Sigmoid colon (tissue), 7 donors: ENCODE data around the gene MMP12. TPM values are rescaled to one million over a fixed set of nuclear protein-coding genes. Genes with fewer than 3 reads are reported as not detected.

Experiments used
- DNase-seq: peaks from one replicate; pipeline ENCODE4 v3.0.0-alpha.2; 2019
- H3K27ac ChIP-seq, 4 donors: fragments of 200-600 bp; sonication (generic); one replicate each; pipeline ENCODE4 v1.5.1; 2016 to 2019; ENCODE audit warnings: mild to moderate bottlenecking in 1 of 4
- H3K27me3 ChIP-seq, 3 donors: fragments of 200-600 bp; sonication (generic); one replicate each; pipeline ENCODE4 v1.5.1; 2019; ENCODE audit warnings: mild to moderate bottlenecking in 1 of 3
- H3K36me3 ChIP-seq, 4 donors: fragments of 200-600 bp; sonication (generic); one replicate each; pipeline ENCODE4 v1.5.1; 2016 to 2019
- H3K4me1 ChIP-seq, 4 donors: fragments of 200-600 bp; sonication (generic); one replicate each; pipeline ENCODE4 v1.5.1; 2017 to 2019
- H3K4me3 ChIP-seq, 4 donors: fragments of 200-600 bp; sonication (generic); one replicate each; pipeline ENCODE4 v1.5.1; 2017 to 2019; ENCODE audit warnings: mild to moderate bottlenecking in 2 of 4, moderate library complexity in 1 of 4
- H3K9me3 ChIP-seq, 4 donors: fragments of 200-600 bp in 3 of 4; sonication (generic) in 3 of 4; one replicate each; pipeline versions ENCODE4 v1.5.1 to v1.6.1; 2013 to 2019
- CTCF ChIP-seq, 4 experiments: fragments of 450-650 bp in 3 of 4; fragments of 200-600 bp in 1 of 4; IDR thresholded peaks; one replicate each; pipeline ENCODE4 v1.5.1; 2016 to 2019; ENCODE audit warnings: antibody characterized with exemption in 4 of 4, mild to moderate bottlenecking in 3 of 4, moderate library complexity in 2 of 4
- EP300 ChIP-seq, 4 donors: sonication (generic); formaldehyde crosslinking; IDR thresholded peaks; one replicate each; pipeline ENCODE4 v1.6.1; 2017; ENCODE audit warnings: antibody characterized with exemption in 4 of 4
- POLR2A ChIP-seq, 2 donors: fragments of 450-650 bp; IDR thresholded peaks; one replicate each; pipeline ENCODE4 v1.6.1; 2016; ENCODE audit warnings: antibody characterized with exemption in 2 of 2, mild to moderate bottlenecking in 2 of 2, moderate library complexity in 2 of 2
- POLR2AphosphoS5 ChIP-seq, 4 donors: sonication (generic); formaldehyde crosslinking; IDR thresholded peaks; one replicate each; pipeline ENCODE4 v1.6.1; 2017; ENCODE audit warnings: antibody characterized with exemption in 4 of 4
- WGBS, 2 donors: extraction: QIAGEN DNeasy Blood & Tissue Kit; methylation state at CpG; one replicate each; pipeline ENCODE4 v1.1.7; 2013; 5-methylcytosine and 5-hydroxymethylcytosine counted together
- intact Hi-C: fragments of 100-400 bp; cut with DNase I; formaldehyde crosslinking; loops from one replicate; pipeline ENCODE4 v1.15.1; 2023
- polyA plus RNA-seq, 3 donors: library from polyadenylated mRNA; stranded (reverse); fragments of 200-250 nt; gene quantifications; one replicate each; pipeline ENCODE4 v1.2.3, GENCODE V29; 2013
- total RNA-seq, 4 donors: library from RNA; depleted of rRNA; stranded (reverse); fragments of >200 nt; gene quantifications; one replicate each; pipeline ENCODE4 v1.1.0, GENCODE V29; 2016
- donor health status: healthy with polysubstance abuse.
- donor health status: Bipolar disorder and iron deficiency.
- donor health status: healthy.

MMP12 gene
- total and polyA plus RNA-seq, 7 donors, result 1.8 to 209 (median 17.0) TPM; not detected in 3

- Histone ChIP-seq H3K27me3 (no peaks in the 10 kb centered on the region), H3K9me3 (no peaks in the 10 kb centered on the region), H3K27ac (no peak overlapping the region), H3K4me3 (no peak overlapping the region), H3K4me1 (peaks cover 0 to 17% (median 6%) of the 10 kb centered on the region in 4 donors), H3K36me3 (no peaks in the 10 kb centered on the region)
- intact Hi-C loops, result no loop called here
- TF ChIP-seq POLR2AphosphoS5 (IDR thresholded peaks at IDR 0.05) (no peak), POLR2A (IDR thresholded peaks at IDR 0.05) (no peak), EP300 (IDR thresholded peaks at IDR 0.05) (no peak), CTCF (IDR thresholded peaks at IDR 0.05) (no peak)
- no peak for DNase-seq
- WGBS, 2 donors, result 64 to 69% methylated on average over 3 of the region's 3 CpGs
Measured at GRCh38 chr11:102846292-102846691, 28.5 kb downstream of the MMP12 start.

- H3K36me3 ChIP-seq, result no peaks in the 10 kb centered on the region
- no peaks in the 10 kb centered on the region for H3K9me3 ChIP-seq
- no peak within 1 kb of the TSS for H3K27ac ChIP-seq
- TF ChIP-seq POLR2AphosphoS5 (IDR thresholded peaks at IDR 0.05), result no peak
- no peak for TF ChIP-seq CTCF (IDR thresholded peaks at IDR 0.05)
- TF ChIP-seq POLR2A (IDR thresholded peaks at IDR 0.05), result no peak
- TF ChIP-seq EP300 (IDR thresholded peaks at IDR 0.05), result no peak
- no peak for DNase-seq
- H3K27me3 ChIP-seq, result no peaks in the 10 kb centered on the region
- H3K4me3 ChIP-seq, result no peak within 1 kb of the TSS
- 76 to 89% methylated on average over 4 of the region's 4 CpGs for WGBS, 2 donors
- intact Hi-C loops, result no loop called here
- no peaks in the 10 kb centered on the region for H3K4me1 ChIP-seq
Measured at GRCh38 chr11:102843489-102843888, 31.3 kb downstream of the MMP12 start, which contains the start of gene MMP3. MMP3 (minus strand) TSS chr11:102843609; CDS start chr11:102843546, 63 bp downstream.

- Histone ChIP-seq H3K27ac (no peak overlapping the region), H3K9me3 (no peaks in the 10 kb centered on the region), H3K36me3 (no peaks in the 10 kb centered on the region), H3K4me1 (no peaks in the 10 kb centered on the region), H3K27me3 (no peaks in the 10 kb centered on the region), H3K4me3 (no peak overlapping the region)
- intact Hi-C loops, result no loop called here
- no peak for TF ChIP-seq EP300 (IDR thresholded peaks at IDR 0.05)
- TF ChIP-seq POLR2A (IDR thresholded peaks at IDR 0.05), result no peak
- TF ChIP-seq CTCF (IDR thresholded peaks at IDR 0.05), result no peak
- no peak for TF ChIP-seq POLR2AphosphoS5 (IDR thresholded peaks at IDR 0.05)
- DNase-seq, result no peak
- WGBS, 2 donors, result 52 to 67% methylated on average over 1 of the region's 1 CpG
Measured at GRCh38 chr11:102842930-102843329, 31.9 kb downstream of the MMP12 start.

- Histone ChIP-seq H3K27me3 (no peaks in the 10 kb centered on the region), H3K36me3 (no peaks in the 10 kb centered on the region), H3K4me1 (peaks cover 0 to 18% (median 11%) of the 10 kb centered on the region in 4 donors), H3K4me3 (no peak overlapping the region), H3K27ac (no peak overlapping the region), H3K9me3 (no peaks in the 10 kb centered on the region)
- WGBS, 2 donors, result 75 to 80% methylated on average over 5 of the region's 5 CpGs
- intact Hi-C loops, result no loop called here
- no peak for TF ChIP-seq POLR2AphosphoS5 (IDR thresholded peaks at IDR 0.05)
- no peak for TF ChIP-seq EP300 (IDR thresholded peaks at IDR 0.05)
- TF ChIP-seq CTCF (IDR thresholded peaks at IDR 0.05), result no peak
- TF ChIP-seq POLR2A (IDR thresholded peaks at IDR 0.05), result no peak
- no peak for DNase-seq
Measured at GRCh38 chr11:102840018-102840417, 34.8 kb downstream of the MMP12 start.

GRCh38 chr11:102837646-102838045, 37.1 kb downstream of the MMP12 start:
- Histone ChIP-seq H3K27me3 (no peaks in the 10 kb centered on the region), H3K4me1 (peaks cover 0 to 24% (median 12%) of the 10 kb centered on the region in 4 donors)
- 82 to 87% methylated on average over 2 of the region's 2 CpGs for WGBS, 2 donors

More at GRCh38 chr11:102837646-102838045, 37.1 kb downstream of the MMP12 start:
- TF ChIP-seq CTCF (IDR thresholded peaks at IDR 0.05) (no peak), POLR2A (IDR thresholded peaks at IDR 0.05) (no peak), EP300 (IDR thresholded peaks at IDR 0.05) (no peak), POLR2AphosphoS5 (IDR thresholded peaks at IDR 0.05) (no peak)
- no peak overlapping the region for H3K4me3 ChIP-seq
- no peak overlapping the region for H3K27ac ChIP-seq
- no peaks in the 10 kb centered on the region for H3K36me3 ChIP-seq
- no peaks in the 10 kb centered on the region for H3K9me3 ChIP-seq
- no peak for DNase-seq
- intact Hi-C loops, result no loop called here
